GM12874 (cell line): ENCODE results near the gene SNX24.

Source experiments
- CTCF ChIP-seq: IDR thresholded peaks from 2 replicates; pipeline ENCODE4 v1.5.1; 2011; ENCODE audit warnings: low read depth, mild to moderate bottlenecking, control low read depth, low read length, moderate library complexity; ENCODE audit not compliant: insufficient read depth

SNX24 gene

GRCh38 chr5:123028222-123028621 lies 182.8 kb downstream of the SNX24 start:
- TF ChIP-seq CTCF: no peak

GRCh38 chr5:123033157-123033671 lies 187.8 kb downstream of the SNX24 start:
- TF ChIP-seq CTCF: no peak

- TF ChIP-seq CTCF: no peak
These were observed 190.0 kb downstream of the SNX24 start for GRCh38 chr5:123035360-123035917.

- no peak for TF ChIP-seq CTCF
These were observed 190.5 kb downstream of the SNX24 start for GRCh38 chr5:123035918-123036390.

- no peak for TF ChIP-seq CTCF
These were observed 191.1 kb downstream of the SNX24 start, which contains the start of gene PPIC for GRCh38 chr5:123036391-123037103. Gene PPIC, minus strand, starts transcription at chr5:123036725. Its CDS starts 100 bp downstream, at chr5:123036625.

- no peak for TF ChIP-seq CTCF
These were observed 191.6 kb downstream of the SNX24 start for GRCh38 chr5:123037104-123037418.

GRCh38 chr5:123039673-123040072 lies 194.3 kb downstream of the SNX24 start:
- no peak for TF ChIP-seq CTCF
